ENCODE measurements around the gene CD2.
A peak's percentile ranks its signal among the peaks of the same experiment; 100 is the strongest.

Gene CD2

GRCh38 chr1:116771997-116772647, 17.9 kb downstream of the CD2 start:
- DNase-seq (ENCODE audit: extremely low read depth in 1 of 2, low read depth in 1 of 2) = no peak

- DNase-seq (ENCODE audit: extremely low read depth in 1 of 2, low read depth in 1 of 2) = no peak
These were observed 18.4 kb downstream of the CD2 start for GRCh38 chr1:116772648-116773045.

GRCh38 chr1:116775116-116775752, 21.0 kb downstream of the CD2 start:
- DNase-seq (ENCODE audit: extremely low read depth in 1 of 2, low read depth in 1 of 2) = no peak

GRCh38 chr1:116777831-116778830, 23.9 kb downstream of the CD2 start:
- DNase-seq (ENCODE audit: extremely low read depth in 1 of 2, low read depth in 1 of 2) = no peak

- DNase-seq (ENCODE audit: extremely low read depth in 1 of 2, low read depth in 1 of 2) = no peak
These were observed 26.8 kb downstream of the CD2 start for GRCh38 chr1:116781034-116781433.

- DNase-seq (ENCODE audit: extremely low read depth in 1 of 2, low read depth in 1 of 2) = no peak
These were observed 30.8 kb downstream of the CD2 start for GRCh38 chr1:116785006-116785405.

- no peak for DNase-seq (ENCODE audit: extremely low read depth in 1 of 2, low read depth in 1 of 2)
These were observed 31.8 kb downstream of the CD2 start for GRCh38 chr1:116786049-116786448.

GRCh38 chr1:116791727-116792126, 37.5 kb downstream of the CD2 start:
- DNase-seq (ENCODE audit: extremely low read depth in 1 of 2, low read depth in 1 of 2) = no peak

GRCh38 chr1:116793357-116793935, 39.2 kb downstream of the CD2 start:
- no peak for DNase-seq (ENCODE audit: extremely low read depth in 1 of 2, low read depth in 1 of 2)

- no peak for DNase-seq (ENCODE audit: extremely low read depth in 1 of 2, low read depth in 1 of 2)
These were observed 40.1 kb downstream of the CD2 start for GRCh38 chr1:116794371-116794770.

GRCh38 chr1:116794804-116795481, 40.7 kb downstream of the CD2 start:
- no peak for DNase-seq (ENCODE audit: extremely low read depth in 1 of 2, low read depth in 1 of 2)

GRCh38 chr1:116795482-116795829, 41.2 kb downstream of the CD2 start:
- no peak for DNase-seq (ENCODE audit: extremely low read depth in 1 of 2, low read depth in 1 of 2)

- no peak for DNase-seq (ENCODE audit: extremely low read depth in 1 of 2, low read depth in 1 of 2)
These were observed 50.5 kb downstream of the CD2 start for GRCh38 chr1:116804736-116805135.

- no peak for DNase-seq (ENCODE audit: extremely low read depth in 1 of 2, low read depth in 1 of 2)
These were observed 51.2 kb downstream of the CD2 start for GRCh38 chr1:116805398-116805797.

GRCh38 chr1:116806245-116806644, 52.0 kb downstream of the CD2 start:
- DNase-seq (ENCODE audit: extremely low read depth in 1 of 2, low read depth in 1 of 2) = peak in 1 of 2 donors; percentile 80

- DNase-seq (ENCODE audit: extremely low read depth in 1 of 2, low read depth in 1 of 2) = no peak
These were observed 52.4 kb downstream of the CD2 start for GRCh38 chr1:116806671-116807070.

GRCh38 chr1:116807394-116808199, 53.4 kb downstream of the CD2 start:
- DNase-seq (ENCODE audit: extremely low read depth in 1 of 2, low read depth in 1 of 2) = no peak

GRCh38 chr1:116808200-116808847, 54.1 kb downstream of the CD2 start:
- DNase-seq (ENCODE audit: extremely low read depth in 1 of 2, low read depth in 1 of 2) = no peak

- no peak for DNase-seq (ENCODE audit: extremely low read depth in 1 of 2, low read depth in 1 of 2)
These were observed 54.7 kb downstream of the CD2 start for GRCh38 chr1:116808848-116809508.

Data from stimulated activated CD8-positive, alpha-beta memory T cell treated with anti-CD3 and anti-CD28 coated beads, Interleukin-7, amount 100 ng/mL, for 48 hours (primary cell).